Left forelimb (tissue), 1 donor: Measurements from ENCODE around the gene TTC21A.
A peak's percentile ranks its signal among the peaks of the same experiment; 100 is the strongest.

ENCODE experiments used
- DNase-seq: peaks from one replicate; pipeline ENCODE4 v3.0.0-alpha.2; 2018; ENCODE audit warnings: low spot score

Gene TTC21A

GRCh38 chr3:39180546-39181346 lies 73.3 kb downstream of the TTC21A start:
- DNase-seq: peak; percentile 87

GRCh38 chr3:39181408-39182335 lies 74.2 kb downstream of the TTC21A start:
- no peak for DNase-seq

GRCh38 chr3:39183211-39184080 lies 76.0 kb downstream of the TTC21A start:
- DNase-seq: no peak

GRCh38 chr3:39184081-39184967 lies 76.8 kb downstream of the TTC21A start:
- DNase-seq: no peak

GRCh38 chr3:39184968-39185285 lies 77.4 kb downstream of the TTC21A start:
- no peak for DNase-seq

GRCh38 chr3:39185326-39185958 lies 78.0 kb downstream of the TTC21A start:
- DNase-seq: no peak

- DNase-seq: no peak
Observed at GRCh38 chr3:39185959-39186691, 78.6 kb downstream of the TTC21A start.

GRCh38 chr3:39186692-39187151 lies 79.2 kb downstream of the TTC21A start:
- no peak for DNase-seq

- no peak for DNase-seq
Observed at GRCh38 chr3:39187372-39188155, 80.1 kb downstream of the TTC21A start.
